ENCODE results near the gene CADM2.

The CADM2 gene

DNA sequence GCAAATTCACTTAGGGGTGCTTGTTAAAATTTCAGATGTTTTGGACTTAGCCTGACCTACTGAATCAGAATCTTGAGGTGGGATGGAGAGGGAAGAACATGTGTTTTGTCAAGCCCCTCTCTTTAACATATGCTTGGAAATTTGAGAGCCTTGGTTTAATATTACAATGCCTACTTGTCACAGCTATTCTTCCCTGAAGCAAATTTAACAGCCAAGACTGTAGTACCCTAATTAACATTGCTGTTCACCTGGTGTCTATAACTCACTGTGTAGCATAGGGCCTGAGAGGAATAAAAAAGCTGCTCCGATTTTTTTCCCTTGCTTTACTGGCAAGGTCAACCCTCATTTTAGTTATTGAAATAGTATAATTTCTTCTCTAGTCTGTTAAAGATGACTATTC, 880.1 kb downstream of the CADM2 start:
- no peaks in the 10 kb centered on the region for H3K27me3 Mint-ChIP-seq (ENCODE audit: low read depth, poor library complexity)
- DNase-seq, result no peak
- H3K27ac Mint-ChIP-seq, result no peak overlapping the region
- no peaks in the 10 kb centered on the region for H3K36me3 Mint-ChIP-seq (ENCODE audit: low read depth)
- H3K4me1 Mint-ChIP-seq, result peaks cover 24% of the 10 kb centered on the region
- no peaks in the 10 kb centered on the region for H3K9me3 Mint-ChIP-seq
- H3K4me3 Mint-ChIP-seq, result no peak overlapping the region
- TF ChIP-seq, protein P1, sequence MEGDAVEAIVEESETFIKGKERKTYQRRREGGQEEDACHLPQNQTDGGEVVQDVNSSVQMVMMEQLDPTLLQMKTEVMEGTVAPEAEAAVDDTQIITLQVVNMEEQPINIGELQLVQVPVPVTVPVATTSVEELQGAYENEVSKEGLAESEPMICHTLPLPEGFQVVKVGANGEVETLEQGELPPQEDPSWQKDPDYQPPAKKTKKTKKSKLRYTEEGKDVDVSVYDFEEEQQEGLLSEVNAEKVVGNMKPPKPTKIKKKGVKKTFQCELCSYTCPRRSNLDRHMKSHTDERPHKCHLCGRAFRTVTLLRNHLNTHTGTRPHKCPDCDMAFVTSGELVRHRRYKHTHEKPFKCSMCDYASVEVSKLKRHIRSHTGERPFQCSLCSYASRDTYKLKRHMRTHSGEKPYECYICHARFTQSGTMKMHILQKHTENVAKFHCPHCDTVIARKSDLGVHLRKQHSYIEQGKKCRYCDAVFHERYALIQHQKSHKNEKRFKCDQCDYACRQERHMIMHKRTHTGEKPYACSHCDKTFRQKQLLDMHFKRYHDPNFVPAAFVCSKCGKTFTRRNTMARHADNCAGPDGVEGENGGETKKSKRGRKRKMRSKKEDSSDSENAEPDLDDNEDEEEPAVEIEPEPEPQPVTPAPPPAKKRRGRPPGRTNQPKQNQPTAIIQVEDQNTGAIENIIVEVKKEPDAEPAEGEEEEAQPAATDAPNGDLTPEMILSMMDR (IDR thresholded peaks at IDR 0.05), result no peak

DNA sequence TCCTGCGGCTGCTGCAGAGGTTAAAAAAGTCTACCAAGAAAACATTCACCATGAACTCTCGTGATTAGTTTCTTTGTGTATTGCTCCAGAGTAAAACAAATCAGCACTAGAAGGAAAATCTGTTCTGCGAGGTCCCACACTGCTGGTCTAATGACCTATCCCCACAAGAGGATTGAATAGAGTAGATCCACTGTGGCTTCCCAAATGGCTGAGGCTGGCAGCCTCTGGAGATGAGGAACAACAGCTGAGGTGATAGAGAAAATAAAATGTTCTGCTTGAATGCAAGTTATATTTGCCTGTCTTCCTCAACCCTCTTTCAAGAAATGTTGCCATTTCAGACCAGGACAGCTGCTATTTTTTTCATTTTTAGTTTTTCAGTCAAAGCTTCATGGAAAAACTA, 883.3 kb downstream of the CADM2 start:
- Mint-ChIP-seq H3K27ac (no peak overlapping the region), H3K27me3 (ENCODE audit: low read depth, poor library complexity) (no peaks in the 10 kb centered on the region), H3K36me3 (ENCODE audit: low read depth) (no peaks in the 10 kb centered on the region), H3K9me3 (no peaks in the 10 kb centered on the region), H3K4me3 (no peak overlapping the region), H3K4me1 (peaks cover 15% of the 10 kb centered on the region)
- TF ChIP-seq, protein P1 (IDR thresholded peaks at IDR 0.05), result no peak
- no peak for DNase-seq

DNA sequence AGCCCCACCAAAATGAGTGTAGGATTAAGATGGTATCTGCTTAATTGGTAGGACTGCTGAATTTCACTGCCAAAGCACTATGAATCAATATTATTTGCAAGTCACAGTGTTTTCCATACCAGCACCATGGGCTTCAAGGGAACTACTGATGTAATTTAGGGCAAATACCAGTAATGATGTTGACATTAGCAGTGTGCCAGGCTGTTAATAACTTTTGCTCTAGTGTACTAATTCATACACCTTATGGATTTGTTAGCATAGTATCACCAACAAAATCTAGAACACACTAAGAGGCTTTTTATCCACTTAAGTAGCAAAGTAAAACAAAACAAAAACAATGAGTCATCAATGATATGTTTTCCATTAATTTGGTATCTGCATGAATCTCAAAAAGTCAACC, 888.2 kb downstream of the CADM2 start:
- Mint-ChIP-seq H3K9me3 (no peaks in the 10 kb centered on the region), H3K27ac (no peak overlapping the region), H3K36me3 (ENCODE audit: low read depth) (no peaks in the 10 kb centered on the region), H3K27me3 (ENCODE audit: low read depth, poor library complexity) (no peaks in the 10 kb centered on the region), H3K4me1 (no peaks in the 10 kb centered on the region), H3K4me3 (no peak overlapping the region)
- DNase-seq, result no peak
- TF ChIP-seq, protein P1 (IDR thresholded peaks at IDR 0.05), result no peak

DNA sequence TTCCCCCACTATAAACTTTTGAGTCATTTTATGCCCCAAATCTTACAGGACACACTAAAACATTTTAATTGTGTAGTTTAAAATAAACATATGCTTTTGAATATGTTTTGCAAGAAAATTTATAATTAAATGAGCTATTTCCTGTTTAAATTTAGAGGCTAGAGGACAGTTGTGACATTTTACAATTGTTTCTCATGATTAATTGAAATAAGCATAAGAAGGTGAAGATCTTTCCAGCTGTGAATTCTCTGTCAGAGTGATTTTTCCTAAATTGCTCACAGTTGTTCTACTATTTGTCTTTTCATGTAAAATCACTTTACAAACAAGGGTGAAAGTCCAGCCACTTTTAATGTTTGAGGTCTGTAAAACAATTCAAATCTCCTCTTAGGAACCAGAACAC, 892.3 kb downstream of the CADM2 start:
- Mint-ChIP-seq H3K4me1 (no peaks in the 10 kb centered on the region), H3K4me3 (no peak overlapping the region), H3K36me3 (ENCODE audit: low read depth) (no peaks in the 10 kb centered on the region), H3K27me3 (ENCODE audit: low read depth, poor library complexity) (no peaks in the 10 kb centered on the region), H3K9me3 (no peaks in the 10 kb centered on the region), H3K27ac (no peak overlapping the region)
- no peak for DNase-seq
- TF ChIP-seq, protein P1 (IDR thresholded peaks at IDR 0.05), result no peak

DNA sequence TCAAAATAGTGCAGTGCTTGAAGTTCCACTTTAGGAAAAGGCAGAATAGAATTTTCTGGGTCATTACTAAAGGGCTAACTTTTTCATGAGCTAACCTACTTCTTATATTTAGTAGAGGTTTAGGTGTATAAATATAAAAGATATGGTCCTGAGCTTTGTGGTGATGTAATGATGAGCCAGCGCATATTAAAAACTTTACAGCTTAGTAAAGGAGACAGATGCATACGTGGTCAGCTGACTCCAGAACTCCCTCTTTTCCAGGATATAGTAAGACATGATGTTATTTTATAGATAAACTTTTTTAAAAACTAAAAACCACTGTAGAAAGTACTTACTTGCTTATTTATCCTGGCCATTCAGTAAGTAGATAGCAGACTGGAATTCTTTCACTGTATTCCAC, 895.0 kb downstream of the CADM2 start:
- H3K36me3 Mint-ChIP-seq (ENCODE audit: low read depth), result no peaks in the 10 kb centered on the region
- no peaks in the 10 kb centered on the region for H3K27me3 Mint-ChIP-seq (ENCODE audit: low read depth, poor library complexity)
- H3K27ac Mint-ChIP-seq, result no peak overlapping the region
- TF ChIP-seq, protein P1 (IDR thresholded peaks at IDR 0.05), result no peak
- H3K9me3 Mint-ChIP-seq, result no peaks in the 10 kb centered on the region
- no peak for DNase-seq
- peaks cover 5% of the 10 kb centered on the region for H3K4me1 Mint-ChIP-seq
- no peak overlapping the region for H3K4me3 Mint-ChIP-seq

DNA sequence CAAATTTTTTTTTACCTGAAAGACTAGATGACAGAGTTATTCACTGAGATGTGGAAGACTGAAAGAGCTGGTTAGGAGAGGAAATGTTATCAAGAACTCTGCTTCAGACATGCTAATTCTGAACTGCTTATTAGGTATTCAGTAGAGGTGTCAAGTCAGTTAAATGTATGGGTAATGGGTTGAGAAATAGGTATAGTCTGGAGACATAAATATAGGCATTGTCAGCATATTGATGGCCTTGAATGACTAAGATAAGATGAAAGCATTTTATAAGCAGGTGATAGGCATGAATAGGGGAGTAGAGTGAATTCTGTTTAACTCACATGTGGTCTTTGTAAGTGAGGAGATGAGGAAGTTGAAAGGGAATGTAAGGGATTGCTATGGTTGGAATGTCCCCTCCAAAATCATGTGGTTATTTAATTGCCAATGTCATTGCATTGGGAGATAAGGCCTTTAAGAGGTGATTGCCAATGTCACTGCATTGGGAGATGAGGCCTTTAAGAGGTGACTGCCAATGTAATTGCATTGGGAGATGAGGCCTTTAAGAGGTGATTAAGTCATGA, 904.2 kb downstream of the CADM2 start:
- H3K9me3 Mint-ChIP-seq, result no peaks in the 10 kb centered on the region
- peaks cover 6% of the 10 kb centered on the region for H3K27me3 Mint-ChIP-seq (ENCODE audit: low read depth, poor library complexity)
- DNase-seq, result no peak
- H3K36me3 Mint-ChIP-seq (ENCODE audit: low read depth), result no peaks in the 10 kb centered on the region
- H3K4me1 Mint-ChIP-seq, result no peaks in the 10 kb centered on the region
- TF ChIP-seq, protein P1 (IDR thresholded peaks at IDR 0.05), result no peak
- no peak overlapping the region for H3K27ac Mint-ChIP-seq
- no peak overlapping the region for H3K4me3 Mint-ChIP-seq
